EH (cell line): ENCODE results near the gene OOSP1.
"Not testable (repeated sequence)": the region's sequence is repeated elsewhere in the genome, so short reads cannot be mapped to it uniquely, and the experiment has no call there.

Experiments used
- DNase-seq: peaks from one replicate; pipeline ENCODE4 v3.0.0-alpha.2; 2015; ENCODE audit warnings: low read depth

Gene OOSP1

DNA sequence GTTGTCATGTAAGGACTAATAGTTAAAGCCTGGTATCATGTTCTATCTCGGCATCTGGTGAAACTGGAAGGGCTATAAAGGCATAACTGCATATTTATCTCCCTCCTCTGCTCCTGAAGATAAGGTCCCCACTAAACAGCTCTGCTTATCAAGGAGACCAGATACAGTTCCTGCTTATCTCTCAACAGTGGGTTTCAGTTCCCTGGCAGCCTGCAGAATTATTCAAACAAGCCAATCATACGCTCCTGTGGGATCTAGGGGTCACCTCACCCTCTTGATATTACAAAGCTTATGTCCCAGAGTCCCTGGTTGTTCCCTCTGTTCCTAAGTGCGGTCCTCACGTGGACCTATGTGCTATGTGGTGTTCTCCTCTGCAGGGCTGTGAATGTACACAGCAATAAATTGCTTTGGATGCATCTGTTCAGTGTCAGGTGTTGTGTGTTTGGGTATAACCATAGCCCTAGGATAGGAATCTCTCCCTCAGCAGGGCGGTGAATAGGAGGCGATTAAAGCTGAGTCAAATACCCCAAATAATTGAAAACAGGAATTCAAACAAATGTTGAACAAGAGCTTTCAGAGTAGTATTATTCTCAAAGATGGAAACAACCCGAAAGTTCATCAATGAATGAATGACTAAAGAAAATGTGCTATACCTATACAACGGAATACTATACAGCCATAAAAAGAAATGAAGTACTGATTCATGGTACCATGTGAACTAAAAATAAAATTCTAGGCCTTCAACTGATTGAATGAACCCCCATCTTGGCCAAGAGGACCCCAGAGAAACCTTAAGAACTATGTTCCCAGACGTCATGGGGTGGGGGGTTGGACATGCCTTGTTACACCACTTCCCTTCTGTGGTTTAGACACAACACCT lies 22.5 kb downstream of the OOSP1 start:
- DNase-seq, result no peak

DNA sequence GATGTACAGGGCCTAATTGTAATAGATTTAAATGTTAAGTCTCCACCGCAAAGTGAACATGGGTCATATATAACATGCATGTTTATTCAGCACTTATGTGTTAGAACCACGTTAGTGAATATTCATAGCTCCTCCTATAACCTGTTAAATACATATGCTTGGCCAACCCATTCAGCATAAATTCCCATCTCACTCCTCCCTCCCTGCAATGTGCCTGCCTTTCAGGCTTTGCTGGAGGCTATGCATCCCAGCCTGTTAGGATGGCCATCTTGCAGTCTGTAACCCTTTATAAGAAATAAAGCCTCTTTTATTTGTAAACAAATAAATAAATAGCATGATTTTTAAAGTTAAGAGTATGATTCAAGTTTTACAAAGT lies 23.9 kb downstream of the OOSP1 start:
- no peak for DNase-seq

DNA sequence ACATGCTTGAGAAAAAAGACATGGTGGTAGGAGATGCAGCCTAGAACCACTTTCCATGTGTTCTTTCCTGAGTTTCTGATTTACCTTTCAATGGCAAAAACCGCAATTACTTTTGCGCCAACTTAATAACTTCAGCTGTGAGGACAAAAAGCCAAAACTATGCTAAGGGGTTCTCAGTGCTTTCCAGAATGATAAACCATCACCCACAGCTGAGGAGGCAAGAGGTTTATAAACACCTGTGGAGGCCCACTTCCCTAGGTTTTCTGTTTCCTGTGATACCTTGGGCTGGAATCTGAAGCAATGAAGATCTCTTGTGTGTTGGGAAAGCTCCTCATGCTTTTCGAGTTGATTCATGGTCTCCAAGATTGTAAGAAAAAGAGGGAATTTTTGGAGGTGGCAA lies 25.5 kb downstream of the OOSP1 start, which contains the start of gene OOSP4A:
OOSP4A (plus strand) TSS at position 301 of the 400 bp plus-strand sequence; CDS start at position 301, 0 bp downstream.
- DNase-seq, result no peak

DNA sequence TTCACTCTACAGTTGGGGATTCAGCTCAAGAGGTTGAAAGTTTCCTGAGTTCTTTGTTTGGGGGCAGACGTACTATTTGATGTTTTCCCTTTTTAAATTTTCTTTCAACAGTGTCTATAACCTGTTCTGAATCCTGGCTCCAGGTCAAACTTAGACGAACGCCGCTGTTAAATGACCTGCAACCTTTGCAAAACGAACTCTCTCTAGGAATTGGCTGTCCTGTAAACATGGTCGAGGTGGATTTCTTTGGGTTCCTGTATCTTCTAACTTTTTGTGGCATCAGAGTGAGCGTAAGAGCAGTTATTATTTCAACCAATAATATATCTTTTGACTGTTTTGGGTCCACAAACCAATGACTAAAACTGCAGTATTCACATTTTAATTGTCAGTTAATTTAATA lies 27.2 kb downstream of the OOSP1 start:
- DNase-seq, result no peak

DNA sequence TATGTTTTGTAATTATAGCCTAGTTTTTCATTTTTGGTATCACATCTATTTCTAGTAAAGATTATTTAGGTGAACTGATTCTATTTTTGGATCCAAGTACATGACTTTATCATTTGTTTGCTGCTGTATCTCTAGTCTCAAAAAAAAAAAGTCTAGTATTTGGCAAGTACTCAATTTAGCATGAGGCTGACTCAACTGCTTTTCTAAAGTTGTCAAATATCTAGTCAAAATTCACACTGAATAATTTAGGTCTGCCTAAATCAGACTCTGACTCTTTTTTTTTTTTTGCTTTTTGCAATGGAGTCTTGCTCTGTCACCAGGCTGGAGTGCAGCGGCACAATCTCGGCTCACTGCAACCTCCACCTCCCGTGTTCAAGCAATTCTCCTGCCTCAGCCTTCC lies 28.0 kb downstream of the OOSP1 start:
- DNase-seq, result no peak

DNA sequence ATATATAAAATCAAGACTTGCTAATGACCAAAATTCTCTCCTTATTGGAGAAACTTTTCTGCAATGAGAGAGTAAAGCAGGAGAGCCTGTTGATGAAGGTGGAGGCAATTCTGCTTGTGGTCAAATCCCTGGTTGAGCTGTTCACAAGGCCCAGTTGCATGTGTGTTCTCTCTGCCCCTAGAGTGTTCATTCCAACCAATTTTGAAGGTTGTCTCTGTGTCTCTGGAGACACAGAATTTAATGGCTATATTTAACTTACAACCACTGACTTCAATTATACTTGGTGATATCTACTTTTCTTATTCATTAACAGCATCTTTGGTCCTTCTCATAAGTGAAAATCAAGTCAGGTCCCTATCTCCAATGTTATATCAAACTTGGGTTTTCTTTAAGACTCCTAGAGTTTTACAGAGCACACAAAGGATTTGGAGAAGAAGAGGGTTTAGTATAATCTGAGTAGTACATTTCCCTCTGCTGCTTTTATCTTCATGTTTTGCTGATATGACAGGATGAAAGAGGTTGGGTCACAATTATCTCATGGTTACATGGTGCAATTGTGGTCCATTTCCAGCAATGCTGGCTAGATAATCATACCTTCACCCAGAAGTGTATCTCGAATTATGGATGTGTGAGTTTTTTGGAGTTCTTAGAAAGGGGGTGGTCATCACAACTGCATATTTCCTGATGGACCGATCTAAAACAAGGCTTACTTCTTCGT lies 29.6 kb downstream of the OOSP1 start:
- DNase-seq, result no peak

DNA sequence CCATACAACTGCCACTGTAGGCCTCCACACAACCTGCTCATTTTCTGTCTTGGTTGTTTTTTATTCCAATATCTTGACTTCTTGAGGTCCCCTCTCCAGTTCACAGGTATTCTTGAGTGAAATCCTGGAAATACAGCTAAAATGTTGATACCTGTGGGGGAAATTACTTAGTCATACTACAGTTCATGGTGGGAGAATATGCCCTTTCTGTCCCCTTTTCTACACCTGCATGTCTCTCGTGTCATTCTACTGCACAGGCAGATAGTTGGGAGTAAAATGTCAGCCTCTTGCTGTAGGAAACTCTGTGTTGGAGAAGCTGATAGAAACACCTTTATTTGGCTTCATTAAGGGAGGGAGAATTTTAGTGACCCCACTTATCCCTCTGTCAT lies 30.2 kb downstream of the OOSP1 start:
- DNase-seq, result no peak

DNA sequence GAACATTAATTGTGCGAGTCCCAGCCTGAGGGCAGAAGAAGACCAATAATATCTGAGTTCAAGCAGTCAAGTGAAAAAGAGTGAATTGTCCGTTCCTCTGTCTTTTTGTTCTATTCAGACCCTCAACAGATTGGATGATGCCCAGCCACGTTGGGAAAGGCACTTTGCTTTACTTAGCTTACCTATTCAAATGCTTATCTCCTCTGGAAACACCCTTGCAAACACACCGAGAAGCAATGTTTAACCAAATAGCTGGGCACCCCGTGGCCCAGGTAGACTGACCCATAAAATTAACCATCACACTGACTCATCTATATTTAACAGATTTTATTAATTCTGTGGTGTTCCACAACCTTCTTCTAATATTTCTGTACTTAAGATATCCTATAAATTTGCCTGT lies 34.9 kb downstream of the OOSP1 start:
- DNase-seq, result no peak

DNA sequence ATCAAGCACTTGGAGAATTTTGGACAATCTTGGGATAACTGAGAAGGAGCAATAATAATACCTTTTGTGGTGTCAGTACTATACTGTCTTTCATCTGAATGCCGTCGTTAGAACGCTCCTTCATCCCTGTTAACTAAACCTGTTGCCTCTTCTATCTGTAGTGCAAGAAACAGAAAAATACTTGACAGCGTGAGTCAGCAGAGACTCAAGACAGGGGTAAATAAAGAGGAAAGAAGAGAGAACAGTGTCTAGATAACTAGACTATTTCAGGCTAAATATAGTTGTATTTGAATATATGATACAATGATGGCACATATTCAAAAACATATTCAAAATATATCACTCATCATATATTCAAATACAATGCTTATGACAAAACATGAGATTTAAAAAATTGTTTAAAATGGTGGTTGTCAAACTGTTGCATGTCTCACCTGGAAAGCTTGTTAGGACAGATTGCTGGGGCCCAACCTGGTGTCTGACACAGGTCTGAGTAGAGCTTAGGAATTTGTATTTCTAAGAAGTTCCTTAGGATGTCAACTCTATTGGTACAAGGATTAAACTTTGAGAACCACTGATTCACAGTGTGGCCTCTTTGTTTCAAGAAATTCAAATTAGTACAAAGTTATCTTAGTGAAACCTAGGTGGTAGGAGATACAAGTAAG lies 43.0 kb downstream of the OOSP1 start:
- no peak for DNase-seq

DNA sequence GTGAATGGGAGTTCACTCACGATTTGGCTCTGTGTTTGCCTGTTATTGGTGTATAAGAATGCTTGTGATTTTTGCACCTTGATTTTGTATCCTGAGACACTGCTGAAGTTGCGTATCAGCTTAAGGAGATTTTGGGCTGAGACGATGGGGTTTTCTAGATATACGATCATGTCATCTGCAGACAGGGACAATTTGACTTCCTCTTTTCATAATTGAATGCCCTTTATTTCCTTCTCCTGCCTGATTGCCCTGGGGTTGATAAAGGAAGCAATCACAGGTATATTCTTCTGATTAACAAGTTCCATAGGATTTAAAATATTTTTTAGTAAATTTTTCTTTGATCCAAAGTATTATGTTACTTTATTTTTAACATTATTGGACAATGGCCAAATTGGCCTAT lies 43.8 kb downstream of the OOSP1 start:
- not testable (repeated sequence) for DNase-seq

DNA sequence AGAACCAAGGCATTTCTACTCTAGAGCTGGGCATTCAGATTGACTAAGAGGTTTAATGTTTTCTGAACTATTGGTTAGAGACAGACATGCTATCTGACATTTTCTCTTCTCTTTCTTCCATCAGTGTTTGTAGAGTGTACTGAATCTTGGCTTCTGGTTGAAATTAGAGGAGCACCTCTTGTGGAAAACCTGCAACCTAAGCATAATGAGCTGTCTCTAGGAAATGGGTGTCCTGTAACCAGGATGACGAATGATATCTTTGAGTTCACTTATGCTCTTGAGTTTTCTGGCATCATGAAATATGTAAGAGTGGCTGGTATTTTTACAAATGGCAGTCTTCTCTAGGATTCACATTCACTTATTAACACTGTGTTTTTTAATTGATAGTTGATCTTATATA lies 45.0 kb downstream of the OOSP1 start:
- no peak for DNase-seq

DNA sequence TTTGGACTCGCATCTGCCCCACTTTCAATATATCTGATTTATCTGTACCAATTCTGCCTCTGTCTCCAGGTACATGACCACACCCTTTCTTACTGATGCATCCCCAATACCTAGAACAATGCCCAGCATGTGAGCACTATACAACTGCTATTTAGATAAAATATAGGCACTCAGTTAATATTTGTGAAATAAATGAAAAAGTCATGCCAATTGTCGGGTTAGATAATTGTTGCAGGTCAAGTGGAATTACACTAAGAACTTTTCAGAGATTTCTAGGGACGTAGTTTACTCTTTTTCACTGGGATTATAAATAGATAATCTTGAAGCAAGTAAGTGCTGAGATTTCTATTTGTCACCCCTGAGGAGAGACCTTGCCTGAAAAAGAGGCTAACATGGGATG lies 46.1 kb downstream of the OOSP1 start:
- DNase-seq, result no peak

DNA sequence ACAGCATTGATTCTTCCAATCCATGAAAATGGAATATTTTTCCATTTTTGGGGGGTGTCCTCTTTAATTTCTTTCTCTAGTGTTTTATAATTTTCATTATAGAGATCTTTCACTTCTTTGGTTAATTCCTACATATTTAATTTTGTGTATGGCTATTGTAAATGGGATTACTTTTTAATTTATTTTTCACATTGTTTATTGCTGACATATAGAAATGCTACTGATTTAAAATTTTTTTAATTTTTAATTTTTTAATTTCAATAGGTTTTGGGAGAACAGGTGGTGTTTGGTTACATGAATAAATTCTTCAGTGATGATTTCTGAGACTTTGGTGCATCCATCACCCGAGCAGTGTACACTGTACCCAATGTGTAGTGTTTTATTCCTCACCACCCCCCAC lies 52.2 kb downstream of the OOSP1 start:
- no peak for DNase-seq

DNA sequence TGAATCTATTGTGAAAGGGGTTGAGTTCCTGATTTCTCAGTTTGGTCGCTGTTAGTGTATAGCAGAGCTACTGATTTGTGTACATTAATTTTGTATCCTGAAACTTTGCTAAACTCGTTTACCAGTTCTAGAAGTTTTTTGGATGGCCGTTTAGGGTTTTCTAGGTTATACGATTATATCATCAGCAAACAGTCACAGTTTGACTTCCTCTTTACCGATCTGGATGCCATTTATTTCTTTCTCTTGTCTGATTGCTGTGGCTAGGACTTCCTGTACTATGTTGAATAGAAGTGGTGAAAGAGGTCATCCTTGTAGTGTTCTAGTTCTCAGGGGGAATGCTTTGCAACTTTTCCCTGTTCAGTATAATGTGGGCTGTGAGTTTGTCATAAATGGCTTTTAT lies 54.2 kb downstream of the OOSP1 start:
- DNase-seq, result no peak

DNA sequence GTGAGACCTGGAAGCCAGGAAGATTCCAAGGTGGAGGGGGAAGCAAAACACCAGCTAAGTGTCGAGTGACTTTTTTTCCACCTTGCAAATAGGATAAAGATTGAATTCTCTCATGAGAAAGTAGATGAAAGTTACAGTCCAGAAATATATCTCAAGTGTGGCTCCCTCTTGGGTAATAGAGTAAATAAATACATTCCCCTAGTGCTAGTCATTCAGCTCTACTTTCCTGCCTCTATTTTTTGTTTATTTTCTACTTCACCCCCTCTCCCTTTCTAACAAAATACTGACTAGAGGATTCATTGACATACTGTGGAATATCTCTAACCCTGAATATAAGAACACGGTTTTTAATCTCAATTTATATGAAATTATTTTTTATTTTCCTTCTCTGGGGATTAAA lies 59.6 kb downstream of the OOSP1 start:
- DNase-seq, result no peak

DNA sequence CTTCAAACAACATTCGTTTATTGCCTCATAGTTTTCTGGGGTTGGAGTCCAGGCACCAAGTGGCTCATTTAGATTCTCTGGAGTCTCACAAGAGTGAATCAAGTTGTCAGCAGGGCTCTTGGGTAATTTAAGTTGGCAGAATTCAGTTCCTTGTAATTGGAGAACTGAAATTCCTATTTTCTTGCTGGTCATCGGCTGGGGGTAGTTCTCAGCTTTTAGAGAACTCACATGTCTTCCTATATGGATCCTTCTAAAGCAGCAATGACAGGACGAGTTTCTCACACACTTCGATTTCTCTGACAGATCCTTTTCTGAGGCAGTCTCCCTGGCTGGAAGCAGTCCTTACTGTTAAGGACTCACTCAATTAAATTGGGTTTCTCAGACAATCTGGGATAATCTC lies 61.5 kb downstream of the OOSP1 start:
- no peak for DNase-seq

DNA sequence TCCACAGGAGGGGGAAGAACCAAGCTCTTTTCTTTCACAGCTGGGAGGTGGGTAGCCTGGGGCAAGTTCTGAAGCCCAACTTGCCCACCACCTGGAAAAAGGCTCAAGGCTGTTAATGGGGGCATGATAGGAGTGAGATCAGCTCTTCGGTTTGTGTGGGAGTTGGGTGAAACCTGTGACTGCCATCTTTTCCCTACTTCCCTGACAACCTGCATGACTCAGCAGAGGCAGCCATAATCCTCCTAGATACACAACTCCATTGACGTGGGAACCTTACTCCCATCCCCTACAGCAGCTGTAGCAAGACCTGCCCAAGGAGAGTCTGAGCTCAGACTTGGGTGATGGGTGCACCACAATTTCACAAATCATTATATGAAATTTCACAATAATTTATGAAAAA lies 65.5 kb downstream of the OOSP1 start:
- DNase-seq, result no peak

DNA sequence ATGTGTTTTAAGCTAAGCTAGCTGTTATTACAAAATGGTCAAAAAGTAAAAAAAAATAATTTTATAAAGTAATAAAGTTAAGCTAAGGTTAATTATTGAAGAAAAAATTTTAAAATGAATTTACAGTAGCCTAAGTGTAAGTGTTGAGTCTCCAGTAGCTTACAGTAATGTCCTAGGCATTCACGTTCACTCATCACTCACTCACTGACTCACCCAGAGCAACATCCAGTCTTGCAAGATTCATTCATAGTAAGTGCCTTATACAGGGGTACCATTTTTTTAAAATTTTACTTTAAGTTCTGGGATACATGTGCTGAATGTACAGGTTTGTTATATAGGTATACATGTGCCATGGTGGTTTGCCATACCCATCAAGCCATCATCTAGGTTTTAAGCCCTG lies 67.1 kb downstream of the OOSP1 start:
- DNase-seq, result no peak
